Activated CD8-positive, alpha-beta memory T cell treated with anti-CD3 and anti-CD28 coated beads, Interleukin-2, amount 50 U/mL, for 1 hour (primary cell): Measurements from ENCODE around the gene AGAP5.
"Not testable (repeated sequence)": the region's sequence is repeated elsewhere in the genome, so short reads cannot be mapped to it uniquely, and the experiment has no call there.

Source experiments
- DNase-seq: peaks from one replicate; pipeline ENCODE4 v3.0.0-alpha.2; 2020; ENCODE audit errors: extremely low read depth

The AGAP5 gene

DNA sequence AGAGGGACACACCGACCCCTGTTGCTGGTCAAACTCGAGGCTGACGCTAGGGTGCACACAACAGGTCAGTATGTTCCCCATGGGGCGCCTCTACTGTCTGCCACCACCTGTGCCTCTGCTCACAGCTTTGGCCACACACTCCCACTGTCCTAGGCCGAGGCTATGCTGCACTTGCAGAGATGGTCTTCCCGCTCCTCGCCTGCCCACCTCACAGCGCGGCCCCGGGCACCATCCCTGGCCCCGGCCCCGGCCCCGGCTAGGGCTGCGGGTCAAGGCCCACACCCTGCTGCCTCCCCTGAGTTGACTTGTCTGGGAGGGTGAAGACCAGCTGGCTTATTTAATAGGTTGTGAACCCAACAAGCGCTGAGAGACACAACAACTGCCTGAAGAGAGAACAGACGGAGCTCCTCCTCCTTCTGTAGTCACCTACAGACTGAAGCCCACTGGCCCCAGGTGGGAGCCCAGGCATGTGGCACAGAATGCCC, at the start of gene AGAP5:
TSS of gene AGAP5 (minus strand) at position 435 of the 485 bp plus-strand sequence. CDS start at position 81, 354 bp downstream.
- not testable (repeated sequence) for DNase-seq

DNA sequence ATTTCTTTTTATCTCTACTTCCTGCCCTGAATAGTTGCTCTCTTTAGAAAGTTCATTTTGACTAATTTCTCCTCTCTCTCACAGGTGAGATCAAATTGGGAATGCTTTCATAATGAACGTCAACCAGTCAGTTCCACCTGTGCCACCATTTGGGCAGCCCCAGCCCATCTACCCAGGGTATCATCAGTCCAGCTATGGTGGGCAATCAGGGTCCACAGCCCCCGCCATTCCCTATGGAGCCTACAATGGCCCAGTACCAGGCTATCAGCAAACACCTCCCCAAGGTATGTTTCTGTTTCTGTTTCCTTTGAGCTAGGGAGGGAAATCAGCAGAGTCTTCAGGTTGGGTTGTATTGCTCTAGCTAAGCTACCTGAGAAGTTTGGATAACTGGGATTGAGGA, 48.8 kb upstream of the AGAP5 start:
- no peak for DNase-seq

DNA sequence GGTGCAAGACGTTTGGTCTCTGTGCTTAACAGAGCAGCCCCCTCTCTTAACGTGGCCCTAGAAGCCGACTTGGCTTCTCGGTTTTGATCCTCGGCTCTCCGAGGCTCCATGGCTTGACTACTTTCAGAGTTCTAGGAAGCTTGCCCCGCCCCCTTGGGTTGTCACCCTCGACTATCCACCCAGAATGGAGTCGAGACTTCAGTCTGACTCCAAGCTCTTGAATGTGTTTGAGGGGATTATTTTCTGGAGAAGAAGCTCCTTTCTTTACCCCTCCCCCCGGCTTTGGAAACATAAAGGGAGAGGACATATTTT, 46.7 kb upstream of the AGAP5 start:
- no peak for DNase-seq

DNA sequence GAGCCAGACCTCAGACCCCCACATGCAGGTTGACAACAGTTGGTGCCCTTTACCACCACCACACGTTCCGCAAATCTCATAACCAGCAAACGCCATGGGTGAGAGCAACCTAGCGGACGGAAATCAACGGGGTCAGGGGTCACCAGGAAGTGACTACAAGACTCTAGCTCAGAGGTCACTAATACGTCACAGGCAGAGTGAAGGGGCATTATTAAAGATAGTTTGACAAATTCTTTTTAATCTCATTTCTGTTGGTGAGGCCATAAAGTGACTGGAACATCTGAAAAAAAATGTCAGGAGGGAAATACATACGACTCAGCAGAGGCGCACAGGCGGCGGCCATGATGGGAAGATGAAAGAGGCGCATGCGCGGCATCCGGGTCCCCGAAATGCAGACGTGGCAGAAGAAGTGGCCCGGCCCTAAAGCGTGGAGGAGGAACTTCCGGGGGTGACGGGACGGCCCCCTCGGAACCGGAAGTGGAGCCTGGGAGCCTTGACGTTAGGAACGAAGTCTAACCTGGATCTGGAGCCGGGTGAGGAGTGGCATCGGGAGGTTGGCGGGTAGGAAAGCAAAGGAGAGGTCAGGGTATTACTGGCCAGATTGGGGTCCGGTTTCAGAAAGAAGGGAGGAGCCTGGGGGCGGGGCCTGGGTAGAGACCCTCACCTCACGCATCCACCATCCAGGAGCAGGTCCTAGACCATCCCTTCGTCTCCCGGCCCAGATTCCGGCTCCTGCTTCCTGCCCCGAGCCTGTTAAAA, 46.2 kb upstream of the AGAP5 start, which contains the start of gene SEC24C:
TSS of gene SEC24C (plus strand) at position 468 of the 759 bp plus-strand sequence. CDS start 2,461 bp downstream, outside the sequence.
- DNase-seq: peak; percentile 88

DNA sequence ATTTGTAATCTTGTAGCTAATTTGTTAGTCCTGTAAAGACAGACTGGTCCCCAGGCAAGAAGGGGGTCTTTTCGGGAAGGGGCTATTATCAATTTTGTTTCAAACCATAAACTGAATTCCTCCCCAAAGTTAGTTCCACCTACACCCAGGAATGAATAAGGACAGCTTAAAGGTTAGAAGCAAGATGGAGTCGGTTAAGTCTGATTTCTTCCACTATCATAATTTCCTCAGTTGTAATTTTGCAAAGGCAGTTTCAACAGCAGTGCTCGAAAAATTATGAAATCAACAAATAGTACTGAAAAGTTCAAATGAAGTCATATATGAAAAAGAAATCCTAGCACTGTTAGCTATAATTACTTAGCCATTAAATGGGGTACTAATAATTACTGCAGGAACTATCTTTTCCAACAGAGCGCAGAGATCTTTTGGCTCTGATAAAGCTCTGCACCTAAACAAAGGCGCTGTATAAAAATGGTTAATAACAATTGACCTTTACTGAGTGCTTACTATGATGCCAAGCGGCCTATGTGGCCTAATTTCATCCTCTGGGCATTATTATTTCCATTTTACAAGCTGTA, 45.5 kb upstream of the AGAP5 start:
- DNase-seq: no peak

DNA sequence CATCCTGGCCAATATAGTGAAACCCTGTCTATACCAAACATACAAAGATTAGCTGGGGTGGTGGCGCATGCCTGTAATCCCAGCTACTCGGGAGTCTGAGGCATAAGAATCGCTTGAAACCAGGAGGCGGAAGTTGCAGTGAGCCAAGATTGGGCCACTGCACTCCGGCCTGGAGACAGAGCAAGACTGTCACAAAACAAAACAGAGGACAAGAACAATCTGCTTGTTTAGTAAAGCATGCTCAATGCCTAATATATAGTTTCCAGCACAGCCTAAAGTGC, 44.5 kb upstream of the AGAP5 start:
- no peak for DNase-seq

DNA sequence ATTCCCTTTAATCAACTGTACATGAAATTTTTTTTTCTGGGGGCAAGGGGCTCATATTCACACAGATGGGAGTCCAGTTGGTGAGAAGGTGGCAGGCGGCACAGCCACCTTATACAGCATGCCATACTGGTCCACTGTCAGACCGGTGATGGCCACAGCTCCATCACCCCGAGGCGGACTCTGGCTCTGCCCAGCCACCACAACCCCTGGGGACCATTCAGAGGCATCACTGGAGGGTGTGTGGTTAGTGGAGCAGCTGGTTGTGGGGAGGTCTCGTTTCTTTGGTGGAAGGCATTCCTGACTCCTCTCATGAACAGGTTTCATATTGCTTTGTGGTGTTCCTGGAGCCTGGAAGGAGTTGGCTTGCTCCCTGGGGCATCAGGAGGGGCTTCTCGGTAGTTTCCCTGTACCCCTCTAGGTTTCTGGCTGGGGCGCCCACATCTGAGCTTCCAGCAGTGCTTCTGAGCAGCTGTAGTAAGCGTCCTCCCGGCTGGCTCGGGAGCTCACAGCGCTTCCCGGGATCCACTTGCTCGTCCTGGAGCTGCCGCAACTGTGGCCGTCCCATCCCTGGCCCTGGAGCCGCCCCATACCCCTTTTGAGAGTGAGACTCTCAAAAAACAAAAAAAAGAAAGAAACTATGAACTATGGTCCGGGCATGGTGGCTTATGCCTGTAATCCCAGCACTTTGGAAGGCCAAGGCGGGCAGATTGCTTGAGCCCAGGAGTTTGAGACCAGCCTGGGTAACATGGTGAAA, 42.8 kb upstream of the AGAP5 start:
- not testable (repeated sequence) for DNase-seq

DNA sequence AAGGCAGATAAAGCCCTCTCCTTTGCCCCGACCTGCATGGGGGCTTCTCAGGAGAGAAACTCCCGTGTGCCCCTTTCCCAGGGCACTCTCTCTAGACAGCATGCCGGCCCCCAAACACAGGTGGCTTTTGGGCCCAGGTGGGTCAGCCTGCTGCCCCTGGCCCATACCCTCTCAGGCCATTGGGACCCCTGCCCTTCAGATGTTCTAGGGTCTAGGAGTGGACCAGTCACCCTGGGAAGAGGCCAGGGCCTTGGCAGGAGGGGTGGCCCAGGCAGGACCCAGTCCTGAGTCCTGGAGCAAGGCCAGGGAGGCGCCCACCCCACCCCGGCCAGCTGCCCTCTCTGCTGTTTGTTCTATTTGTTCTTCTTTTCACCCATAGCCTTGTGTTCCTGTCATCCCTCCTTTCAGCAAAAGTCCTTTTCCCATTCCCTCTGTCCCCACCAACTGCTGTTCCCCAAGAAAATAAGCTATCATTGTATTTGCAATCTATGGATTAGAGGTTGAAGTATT, 36.9 kb upstream of the AGAP5 start:
- DNase-seq: no peak

DNA sequence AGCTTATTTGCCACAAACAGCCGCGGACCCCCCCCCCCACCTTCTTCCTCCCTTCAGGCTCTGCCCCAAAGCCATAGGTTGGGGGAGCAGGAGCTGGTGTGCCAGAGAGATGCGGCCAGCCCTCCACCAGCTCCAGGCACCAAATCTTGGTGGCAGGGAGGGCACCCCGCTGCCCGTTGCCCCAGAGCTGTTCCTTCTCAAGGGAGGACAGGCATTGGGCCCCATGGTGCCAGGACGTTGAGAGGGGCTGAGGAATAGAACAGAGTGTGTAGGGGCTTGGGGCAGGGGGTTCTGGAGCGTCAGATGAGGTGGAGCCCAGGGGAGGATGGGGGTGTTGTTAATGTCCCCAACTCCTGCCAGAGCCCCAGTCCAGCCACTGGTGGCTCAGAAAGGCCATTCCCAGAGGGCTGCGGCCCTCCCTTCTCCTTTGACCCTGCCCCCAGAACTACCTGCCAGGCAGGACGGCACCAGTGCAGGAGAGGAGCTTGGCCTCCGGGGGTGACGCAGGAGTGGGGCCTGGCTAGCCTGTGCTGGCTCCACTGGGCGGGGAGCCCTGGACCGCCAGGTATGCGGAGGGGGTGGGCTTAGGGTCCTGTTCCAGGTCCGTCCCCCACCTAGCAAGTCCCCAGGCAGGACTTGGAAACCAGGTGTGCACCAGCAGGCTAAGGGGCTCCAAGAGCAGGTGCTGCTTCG, 36.3 kb upstream of the AGAP5 start:
- no peak for DNase-seq

DNA sequence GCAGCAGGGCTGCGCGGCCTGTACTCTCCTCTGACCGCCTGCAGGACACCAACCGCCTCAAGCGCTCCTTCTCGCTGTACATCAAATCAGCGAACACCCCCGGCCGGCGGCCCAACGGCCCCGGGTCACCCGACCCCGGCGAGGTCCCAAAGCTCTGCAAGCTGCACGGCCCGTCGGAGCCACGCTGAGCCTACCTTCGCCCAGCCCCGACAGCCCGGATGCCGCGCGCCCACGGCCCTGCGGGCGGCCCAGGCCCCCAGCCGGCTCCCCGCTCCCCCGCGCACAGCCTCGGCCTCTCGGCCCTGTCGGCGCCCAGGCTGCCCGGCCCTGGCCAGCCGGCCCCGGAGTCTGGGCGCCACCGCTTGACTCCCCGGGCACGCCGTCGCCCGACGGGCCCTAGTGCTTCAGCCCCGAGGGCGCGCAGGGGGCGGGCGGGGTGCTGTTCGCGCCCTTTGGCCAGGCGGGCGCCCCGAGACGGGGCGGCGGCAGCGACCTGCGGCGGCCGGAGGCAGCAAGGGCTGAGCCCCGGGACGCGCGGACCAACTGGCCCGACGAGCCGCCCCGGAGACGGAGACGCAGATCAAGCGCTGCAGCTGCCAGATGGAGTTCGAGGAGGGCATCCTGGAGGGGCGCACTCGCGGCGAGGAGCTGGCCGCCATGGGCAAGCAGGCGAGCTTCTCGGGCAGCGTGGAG, 35.2 kb upstream of the AGAP5 start:
- no peak for DNase-seq

DNA sequence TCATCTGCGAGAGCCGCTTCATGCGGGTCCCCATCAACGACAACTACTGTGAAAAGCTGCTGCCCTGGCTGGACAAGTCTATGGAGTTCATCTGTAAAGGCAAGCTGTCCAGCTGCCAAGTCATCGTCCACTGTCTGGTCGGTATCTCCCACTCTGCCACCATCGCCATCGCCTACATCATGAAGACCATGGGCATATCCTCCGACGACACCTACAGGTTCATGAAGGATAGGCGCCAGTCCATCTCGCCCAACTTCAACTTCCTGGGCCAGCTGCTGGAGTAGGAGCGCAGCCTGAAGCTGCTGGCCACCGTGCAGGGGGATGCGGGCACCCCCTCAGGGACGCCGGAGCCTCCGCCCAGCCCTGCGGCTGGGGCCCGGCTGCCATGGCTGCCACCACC, 34.5 kb upstream of the AGAP5 start:
- DNase-seq: no peak

DNA sequence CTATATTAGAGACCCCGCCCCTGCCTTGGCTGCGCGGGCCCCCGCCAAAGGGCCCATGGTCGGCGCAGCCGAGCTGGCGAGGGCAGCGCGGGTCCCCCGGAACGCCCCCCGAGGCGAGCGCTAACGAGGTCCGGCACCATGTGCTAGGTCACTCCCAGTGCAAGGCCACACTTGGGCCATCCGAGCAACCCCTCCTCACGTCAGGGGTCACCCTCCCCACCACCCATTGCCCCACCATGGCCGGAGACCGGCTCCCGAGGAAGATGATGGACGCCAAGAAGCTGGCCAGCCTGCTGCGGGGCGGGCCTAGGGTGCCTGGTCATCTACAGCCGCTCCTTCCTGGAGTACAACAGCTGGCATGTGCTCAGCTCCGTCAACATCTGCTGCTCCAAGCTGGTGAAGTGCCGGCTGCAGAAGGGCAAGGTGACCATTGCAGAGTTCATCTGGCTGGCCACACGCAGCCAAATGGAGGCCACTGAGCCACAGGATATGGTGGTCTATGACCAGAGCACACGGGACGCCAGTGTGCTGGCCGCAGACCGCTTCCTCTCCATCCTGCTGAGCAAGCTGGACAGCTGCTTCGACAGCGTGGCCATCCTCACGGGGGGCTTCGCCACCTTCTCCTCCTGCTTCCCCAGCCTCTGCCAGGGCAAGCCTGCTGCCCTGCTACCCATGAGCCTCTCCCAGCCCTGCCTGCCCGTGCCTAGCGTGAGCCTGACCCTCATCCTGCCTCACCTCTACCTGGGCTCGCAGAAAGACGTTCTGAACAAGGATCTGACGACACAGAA, 33.9 kb upstream of the AGAP5 start:
- no peak for DNase-seq

DNA sequence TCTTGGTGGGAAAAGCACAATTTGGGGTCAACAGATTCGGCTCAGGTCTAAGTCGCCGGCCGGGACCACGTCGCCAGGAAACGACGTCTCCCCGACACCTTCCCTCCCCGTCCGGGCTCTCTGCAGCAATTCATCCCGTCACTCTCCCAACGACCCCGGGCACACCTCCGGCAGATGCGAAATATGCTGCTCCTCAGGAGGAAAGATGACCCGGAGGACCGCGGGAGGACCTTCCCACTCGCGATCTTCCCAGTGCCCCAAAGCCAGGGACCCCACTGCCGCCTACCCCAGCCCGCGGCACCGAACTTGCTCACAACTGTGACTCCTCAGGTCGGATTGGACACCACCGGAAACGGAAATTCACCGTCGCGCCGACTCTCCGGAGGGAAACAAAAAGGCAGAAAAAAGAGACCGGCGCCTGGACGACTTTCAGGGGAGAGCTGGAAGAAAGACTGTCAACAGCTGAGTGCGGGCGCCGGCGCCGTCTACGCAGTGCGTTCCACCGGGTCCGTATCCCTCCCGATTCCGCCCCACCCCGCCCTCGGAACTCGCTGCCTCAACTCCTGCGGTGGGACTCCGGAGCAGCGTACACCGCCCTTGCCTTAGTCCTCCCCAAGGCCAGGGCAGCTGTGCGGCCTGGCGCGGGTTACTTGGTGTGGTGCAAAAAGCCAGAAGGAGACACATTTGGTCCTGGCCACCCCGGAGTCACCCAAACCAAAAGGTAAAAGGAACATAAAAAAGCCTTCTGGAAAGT, 32.4 kb upstream of the AGAP5 start:
- DNase-seq: peak; percentile 81

DNA sequence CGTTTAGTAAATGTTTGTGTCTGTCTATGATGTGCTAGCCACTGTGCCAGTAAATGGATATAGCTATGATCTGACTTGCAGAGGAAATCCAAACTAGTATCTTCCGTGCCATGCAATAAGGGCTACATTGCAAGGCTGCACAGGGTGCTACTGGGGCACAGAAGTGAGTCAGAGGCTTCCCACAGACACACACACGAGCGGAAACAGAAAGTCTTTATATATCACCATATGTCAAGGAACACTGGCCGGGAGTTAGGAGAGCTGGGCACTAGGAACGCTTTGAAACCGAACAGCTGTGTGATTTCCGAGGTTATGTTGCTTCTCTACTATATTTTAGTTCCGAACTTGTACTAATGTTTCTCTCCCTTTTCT, 31.9 kb upstream of the AGAP5 start:
- not testable (repeated sequence) for DNase-seq

DNA sequence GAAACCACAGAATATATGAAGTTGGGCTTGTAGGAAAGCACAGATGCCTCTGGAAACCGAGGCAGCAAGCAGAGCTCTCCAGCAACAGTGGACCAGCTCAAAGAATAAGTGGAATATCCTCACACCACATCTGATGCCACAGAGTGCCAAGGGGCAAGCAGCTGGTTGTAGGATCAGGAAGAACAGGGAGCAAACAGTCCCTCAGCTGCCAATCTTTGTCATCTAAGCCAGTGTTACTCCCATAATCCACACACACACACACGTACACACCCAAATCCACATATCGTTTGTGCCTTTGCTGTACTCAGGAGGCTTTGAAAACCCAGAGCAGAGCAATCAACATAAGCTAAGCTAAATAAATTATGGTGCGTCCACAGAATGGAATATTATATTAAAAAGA, 25.6 kb upstream of the AGAP5 start:
- no peak for DNase-seq

DNA sequence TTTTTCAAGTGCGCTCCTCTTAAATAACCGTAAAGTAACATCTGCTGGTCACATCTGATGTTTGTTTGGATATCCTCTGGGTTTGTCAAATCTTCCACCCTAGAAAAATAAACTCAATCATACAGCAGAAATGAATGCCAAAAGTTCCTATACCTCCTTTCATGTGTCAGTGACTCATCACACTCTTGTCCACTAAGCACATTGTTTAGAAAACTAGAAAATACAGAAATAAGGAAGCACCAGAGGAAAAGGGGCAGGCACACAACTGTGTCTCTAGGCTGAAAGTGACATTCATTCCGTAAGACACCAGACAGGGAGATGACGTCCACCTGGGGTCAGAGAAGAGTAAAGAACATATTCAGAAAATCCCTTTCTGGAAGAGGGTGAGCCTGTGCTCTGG, 22.7 kb upstream of the AGAP5 start:
- DNase-seq: not testable (repeated sequence)

DNA sequence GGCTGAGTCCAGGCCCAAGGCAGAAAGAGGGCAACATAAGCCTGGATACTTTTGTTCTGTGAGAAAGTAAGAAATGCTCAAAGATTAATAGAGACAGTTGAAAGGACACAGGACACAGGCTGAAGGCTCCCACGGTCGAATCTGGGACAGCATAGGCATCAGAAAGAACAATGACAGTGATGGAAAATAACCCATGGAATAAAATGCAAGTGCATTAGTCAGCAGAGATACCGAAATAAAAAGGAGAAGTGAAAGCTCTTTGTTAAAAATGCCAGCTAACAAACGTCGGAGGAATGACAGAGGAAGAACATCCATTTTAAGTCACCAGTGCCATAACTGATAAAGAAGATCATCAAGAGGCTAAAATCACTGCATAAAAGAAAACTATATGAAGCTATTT, 19.6 kb upstream of the AGAP5 start:
- DNase-seq: no peak

DNA sequence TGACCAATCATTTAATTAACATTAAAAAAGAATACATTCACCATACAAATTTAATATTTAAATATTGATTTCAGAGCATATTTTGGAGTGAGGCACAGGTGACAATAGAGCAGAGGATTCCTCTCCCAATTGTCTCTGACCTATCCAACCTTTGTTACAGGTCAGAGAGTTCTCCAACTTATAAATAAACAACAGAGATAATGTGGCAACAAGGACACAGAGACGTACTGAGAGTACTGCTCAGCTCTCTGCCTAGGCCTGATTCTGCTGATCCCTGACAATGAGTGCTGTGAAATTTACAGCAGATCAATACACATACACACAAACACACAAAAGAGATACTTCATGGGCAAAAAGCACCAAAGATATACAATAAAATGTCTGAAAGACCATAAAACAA, 18.3 kb upstream of the AGAP5 start:
- no peak for DNase-seq

DNA sequence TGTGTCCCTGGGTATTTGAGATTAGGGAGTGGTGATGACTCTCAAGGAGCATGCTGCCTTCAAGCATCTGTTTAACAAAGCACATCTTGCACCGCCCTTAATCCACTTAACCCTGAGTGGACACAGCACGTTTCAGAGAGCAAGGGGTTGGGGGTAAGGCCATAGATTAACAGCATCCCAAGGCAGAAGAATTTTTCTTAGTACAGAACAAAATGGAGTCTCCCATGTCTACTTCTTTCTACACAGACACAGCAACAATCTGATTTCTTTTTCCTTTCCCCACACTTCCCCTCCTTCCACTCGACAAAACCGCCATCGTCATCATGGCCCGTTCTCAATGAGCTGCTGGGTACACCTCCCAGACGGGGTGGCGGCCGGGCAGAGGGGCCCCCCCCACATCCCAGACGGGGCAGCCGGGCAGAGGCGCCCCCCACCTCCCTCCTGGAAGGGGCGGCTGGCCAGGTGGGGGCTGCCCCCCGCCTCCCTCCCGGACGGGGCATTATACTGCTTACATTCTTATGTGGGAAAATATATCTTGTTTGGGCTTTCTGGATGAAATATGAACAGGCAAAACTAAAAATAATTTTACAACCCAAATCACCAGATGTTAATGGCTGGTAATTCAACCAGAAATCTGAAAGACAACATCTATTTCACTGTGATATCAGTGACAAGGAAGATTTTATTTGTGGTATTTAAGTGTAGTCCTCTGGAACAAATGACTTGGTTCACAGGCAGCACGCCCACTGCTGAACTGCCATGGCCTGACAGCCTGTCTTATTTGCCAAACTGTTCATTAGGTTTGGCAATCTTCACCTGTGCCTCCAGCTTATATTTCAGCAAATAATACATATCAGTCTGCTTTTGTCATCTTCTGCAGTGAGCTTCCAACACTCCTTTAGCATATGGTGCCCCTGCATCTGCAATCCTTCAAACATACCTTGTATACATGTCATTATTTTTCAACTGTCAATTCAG, 17.6 kb upstream of the AGAP5 start:
- not testable (repeated sequence) for DNase-seq
